GM12874 (cell line): ENCODE results near the gene GTF3C1.
A peak's percentile ranks its signal among the peaks of the same experiment; 100 is the strongest.

Experiments used
- CTCF ChIP-seq: IDR thresholded peaks from 2 replicates; pipeline ENCODE4 v1.5.1; 2011; ENCODE audit warnings: low read depth, mild to moderate bottlenecking, control low read depth, low read length, moderate library complexity; ENCODE audit not compliant: insufficient read depth

GTF3C1 gene

DNA sequence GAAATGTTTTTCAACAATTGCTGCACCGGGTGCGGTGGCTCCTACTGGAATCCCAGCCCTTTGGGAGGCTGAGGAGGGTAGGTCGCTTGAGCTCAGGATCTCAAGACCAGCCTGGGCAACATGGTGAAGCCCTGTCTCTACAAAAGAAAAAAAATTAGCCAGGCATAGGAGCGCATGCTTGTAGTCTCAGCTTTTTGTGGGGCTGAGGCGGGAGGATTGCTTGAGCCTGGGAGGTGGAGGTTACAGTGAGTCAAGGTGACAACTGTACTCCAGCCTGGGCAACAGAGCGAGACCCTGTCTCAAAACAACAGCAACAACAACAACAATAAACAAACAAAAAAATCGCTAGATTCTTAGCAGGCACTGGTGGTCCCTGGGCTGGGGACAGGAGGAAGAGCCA, 119.2 kb downstream of the GTF3C1 start:
- no peak for TF ChIP-seq CTCF

DNA sequence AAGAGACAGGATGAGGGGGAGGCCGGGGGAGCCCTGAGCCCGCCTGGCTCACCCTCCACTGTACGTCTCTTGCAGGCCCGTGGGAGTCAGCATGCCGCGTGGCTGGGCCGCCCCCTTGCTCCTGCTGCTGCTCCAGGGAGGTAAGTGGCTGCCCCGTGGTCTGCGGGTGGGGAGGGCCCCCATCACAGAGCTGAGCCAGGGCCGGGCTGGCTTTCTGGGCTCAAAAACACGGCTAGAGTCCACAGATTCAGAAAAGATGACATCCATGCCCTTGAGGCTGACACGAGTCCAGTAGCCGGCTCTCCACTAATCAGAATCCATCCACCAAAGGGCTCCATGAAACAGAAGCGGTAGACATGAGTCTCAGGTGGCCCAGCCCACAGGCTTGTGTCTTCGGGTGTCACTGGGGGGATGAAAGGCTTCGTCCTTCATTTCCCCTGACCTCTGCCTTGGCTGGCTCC, 119.7 kb downstream of the GTF3C1 start:
- TF ChIP-seq CTCF: no peak

DNA sequence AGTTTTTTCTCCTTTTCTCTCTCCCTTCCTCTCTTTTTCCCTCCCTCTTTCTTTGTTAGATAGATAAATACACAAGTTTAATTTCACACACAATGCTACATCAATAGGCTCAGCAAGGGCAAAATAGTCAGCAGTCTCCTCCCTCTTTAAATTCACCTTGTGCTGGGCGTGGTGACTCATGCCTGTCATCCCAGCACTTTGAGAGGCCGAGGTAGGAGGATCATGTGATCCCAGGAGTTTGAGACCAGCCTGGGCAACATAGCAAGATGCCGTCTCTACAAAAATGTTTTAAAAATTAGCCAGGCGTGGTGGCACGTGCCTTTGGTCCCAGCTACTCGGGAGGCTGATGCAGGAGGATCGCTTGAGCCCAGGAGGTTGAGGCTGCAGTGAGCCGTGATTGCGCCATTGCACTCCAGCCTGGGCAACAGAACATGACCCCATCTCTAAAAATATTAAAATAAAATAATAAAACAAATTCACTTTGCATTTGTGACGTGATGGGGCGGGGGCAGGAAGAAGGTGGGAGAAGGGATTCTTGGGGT, 120.3 kb downstream of the GTF3C1 start:
- TF ChIP-seq CTCF: no peak

- peak; percentile 45 for TF ChIP-seq CTCF
These were observed 121.5 kb downstream of the GTF3C1 start for GRCh38 chr16:27428026-27428785.

- TF ChIP-seq CTCF: no peak
These were observed 122.2 kb downstream of the GTF3C1 start for GRCh38 chr16:27427538-27427937.

DNA sequence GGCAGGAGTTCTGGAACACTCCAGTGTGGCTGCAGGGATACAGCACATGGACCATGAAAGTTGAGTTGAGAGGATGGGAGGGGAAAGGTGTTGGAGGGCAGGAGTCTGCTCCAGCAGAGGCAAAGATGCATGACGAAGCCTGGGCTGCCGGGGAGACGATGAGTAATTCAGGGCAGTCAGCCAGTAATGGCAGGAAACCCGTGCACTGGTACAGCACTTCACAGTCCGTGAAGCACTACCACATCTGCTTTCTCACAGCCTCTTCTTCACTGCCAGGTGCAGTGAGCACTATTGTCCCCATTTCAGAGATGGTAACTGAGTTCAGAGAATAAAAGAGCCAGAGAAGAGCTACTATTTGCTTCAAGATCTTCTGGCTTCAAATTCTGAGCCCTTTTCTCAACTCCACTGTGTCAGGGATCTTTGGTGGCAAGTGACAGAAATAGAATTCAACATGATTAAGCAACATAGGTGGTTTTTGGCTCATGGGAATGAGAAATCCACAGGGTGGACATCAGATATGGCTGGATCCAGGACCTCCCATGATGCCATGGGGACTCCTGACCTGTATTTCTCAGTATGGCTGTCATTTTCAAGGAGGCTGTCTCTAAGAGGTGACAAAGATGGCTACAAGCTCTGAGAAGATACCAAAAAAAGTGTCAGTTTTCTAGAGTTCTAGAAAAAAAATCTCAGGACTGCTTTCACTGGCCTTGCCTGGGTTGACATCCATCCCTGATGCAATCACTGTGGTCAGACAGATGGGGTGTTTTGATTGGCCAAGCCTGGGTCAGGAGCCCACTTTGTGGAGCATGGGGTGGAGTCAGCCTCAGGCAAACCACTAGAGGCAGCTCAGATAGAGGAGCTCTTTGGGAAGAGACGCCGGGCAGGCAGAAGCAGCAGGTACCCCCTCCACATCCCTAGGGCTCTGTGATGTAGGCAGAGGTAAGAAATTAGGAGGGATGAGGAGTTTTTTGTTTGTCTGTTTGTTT, 123.0 kb downstream of the GTF3C1 start:
- peak; percentile 9; the same call in 1 of the 2 replicates for TF ChIP-seq CTCF

- TF ChIP-seq CTCF: no peak
These were observed 123.8 kb downstream of the GTF3C1 start for GRCh38 chr16:27425961-27426360.
